GM18858 (cell line): ENCODE data around the gene NGFR.

Experiments
- ATAC-seq: cut with Tn5 transposase; IDR thresholded peaks from one replicate; pipeline ENCODE4 v1.9.1; 2021; ENCODE audit not compliant: unreplicated experiment

Gene NGFR

GRCh38 chr17:49557312-49558024 is 62.4 kb downstream of the NGFR start:
- no peak for ATAC-seq
